Thyroid gland (tissue), 4 donors: ENCODE data around the gene EHD4. TPM values are rescaled to one million over a fixed set of nuclear protein-coding genes. Genes with fewer than 3 reads are reported as not detected.

ENCODE experiments used
- DNase-seq, 2 donors: peaks; one replicate each; pipeline ENCODE4 v3.0.0-alpha.2; 2019
- H3K27ac ChIP-seq, 3 donors: fragments of 200-600 bp; sonication (generic); 1 replicate in 2 of 3; 2 replicates in 1 of 3; pipeline ENCODE4 v1.5.1; 2016 to 2019; ENCODE audit warnings: mild to moderate bottlenecking in 1 of 3, moderate library complexity in 1 of 3
- H3K27me3 ChIP-seq: fragments of 200-600 bp; sonication (generic); one replicate; pipeline ENCODE4 v1.5.1; 2019
- H3K36me3 ChIP-seq, 2 donors: fragments of 200-600 bp; sonication (generic); one replicate each; pipeline ENCODE4 v1.5.1; 2016 to 2019
- H3K4me1 ChIP-seq, 2 donors: fragments of 200-600 bp; sonication (generic); one replicate each; pipeline ENCODE4 v1.5.1; 2017 to 2019
- H3K4me3 ChIP-seq, 3 donors: fragments of 200-600 bp; sonication (generic); replicated peaks in 1 of 3; 1 replicate in 2 of 3; 2 replicates in 1 of 3; pipeline ENCODE4 v1.5.1; 2016; ENCODE audit warnings: mild to moderate bottlenecking in 1 of 3
- H3K9me3 ChIP-seq: fragments of 200-600 bp; sonication (generic); one replicate; pipeline ENCODE4 v1.5.1; 2017
- POLR2A ChIP-seq, 2 donors: fragments of 450-650 bp; IDR thresholded peaks; one replicate each; pipeline ENCODE4 v1.6.1; 2017; ENCODE audit warnings: antibody characterized with exemption in 2 of 2, mild to moderate bottlenecking in 2 of 2, moderate library complexity in 1 of 2
- WGBS, 2 donors: methylation state at CpG; one replicate each; pipeline ENCODE4 v1.1.5; 2017; 5-methylcytosine and 5-hydroxymethylcytosine counted together
- intact Hi-C: fragments of 100-400 bp; cut with DNase I; formaldehyde crosslinking; loops from one replicate; pipeline ENCODE4 v1.15.1; 2023
- total RNA-seq, 4 donors: library from RNA; depleted of rRNA; stranded (reverse); fragments of >200 nt; gene quantifications; one replicate each; pipeline ENCODE4 v1.2.3, GENCODE V29; 2016
- TF ChIP-seq, protein P1 (sequence below), 6 experiments: fragments of 200-600 bp in 3 of 6; fragments of 450-650 bp in 3 of 6; sonication (generic) in 3 of 6; IDR thresholded peaks; one replicate each; pipeline ENCODE4 v1.5.1; 2016 to 2019; ENCODE audit warnings: antibody characterized with exemption in 6 of 6, mild to moderate bottlenecking in 2 of 6, inconsistent platforms in 1 of 6, moderate library complexity in 1 of 6

The EHD4 gene
- total RNA-seq, 4 donors from 2014 or later: 29.7 to 66.7 (median 37.9) TPM

- 12 to 40% methylated on average over 1 to 9 of the region's 10 CpGs for WGBS, 2 donors
- peaks cover 35 to 44% of the 10 kb centered on the region in 2 donors for H3K4me1 ChIP-seq
- H3K9me3 ChIP-seq: no peaks in the 10 kb centered on the region
- TF ChIP-seq, protein P1, sequence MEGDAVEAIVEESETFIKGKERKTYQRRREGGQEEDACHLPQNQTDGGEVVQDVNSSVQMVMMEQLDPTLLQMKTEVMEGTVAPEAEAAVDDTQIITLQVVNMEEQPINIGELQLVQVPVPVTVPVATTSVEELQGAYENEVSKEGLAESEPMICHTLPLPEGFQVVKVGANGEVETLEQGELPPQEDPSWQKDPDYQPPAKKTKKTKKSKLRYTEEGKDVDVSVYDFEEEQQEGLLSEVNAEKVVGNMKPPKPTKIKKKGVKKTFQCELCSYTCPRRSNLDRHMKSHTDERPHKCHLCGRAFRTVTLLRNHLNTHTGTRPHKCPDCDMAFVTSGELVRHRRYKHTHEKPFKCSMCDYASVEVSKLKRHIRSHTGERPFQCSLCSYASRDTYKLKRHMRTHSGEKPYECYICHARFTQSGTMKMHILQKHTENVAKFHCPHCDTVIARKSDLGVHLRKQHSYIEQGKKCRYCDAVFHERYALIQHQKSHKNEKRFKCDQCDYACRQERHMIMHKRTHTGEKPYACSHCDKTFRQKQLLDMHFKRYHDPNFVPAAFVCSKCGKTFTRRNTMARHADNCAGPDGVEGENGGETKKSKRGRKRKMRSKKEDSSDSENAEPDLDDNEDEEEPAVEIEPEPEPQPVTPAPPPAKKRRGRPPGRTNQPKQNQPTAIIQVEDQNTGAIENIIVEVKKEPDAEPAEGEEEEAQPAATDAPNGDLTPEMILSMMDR (IDR thresholded peaks at IDR 0.05): no peak
- no peak for TF ChIP-seq POLR2A (IDR thresholded peaks at IDR 0.05)
- peak; percentile 99 for DNase-seq
- intact Hi-C loops: no loop called here
- no peaks in the 10 kb centered on the region for H3K36me3 ChIP-seq
- H3K27me3 ChIP-seq: no peaks in the 10 kb centered on the region
- H3K4me3 ChIP-seq: no peak overlapping the region
- peak overlapping the region; percentile 25 to 56 (median 52) for H3K27ac ChIP-seq
Observed at GRCh38 chr15:41878355-41878699, 94.0 kb downstream of the EHD4 start.

DNA sequence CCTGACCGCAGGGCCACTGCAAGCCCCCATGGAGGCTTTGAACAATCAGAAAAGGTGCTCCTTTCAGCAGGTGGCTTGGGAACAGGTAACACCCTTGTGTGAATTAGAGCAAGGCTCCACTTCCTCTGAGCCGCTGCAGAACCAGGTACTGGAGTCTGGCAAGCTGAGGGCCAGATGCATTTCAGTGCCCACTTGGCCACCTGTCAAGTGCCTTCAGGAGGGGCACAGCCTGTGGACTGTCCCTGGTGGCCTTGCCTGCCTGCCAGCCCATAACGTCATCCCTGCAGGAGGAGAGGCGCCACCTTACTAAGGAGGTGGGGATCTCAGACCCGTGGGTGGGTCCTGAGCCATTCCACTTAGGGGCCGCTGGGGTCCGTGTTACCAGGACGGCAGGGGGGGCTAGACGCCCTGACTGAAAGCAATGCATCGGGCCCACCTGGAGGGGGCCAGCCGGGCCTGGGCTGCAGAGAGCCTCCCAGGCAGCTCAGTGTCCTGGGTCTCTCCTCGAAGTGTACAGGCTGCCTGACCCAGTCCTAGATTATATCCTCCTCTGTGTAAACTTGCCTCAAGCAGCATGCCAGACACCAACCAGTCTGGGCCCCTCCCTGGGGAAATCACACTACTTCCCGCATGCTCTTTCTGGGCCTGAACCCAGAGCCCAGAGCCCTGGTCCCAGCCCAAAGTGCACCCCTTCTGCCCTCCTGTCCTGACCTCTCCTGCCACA, 94.6 kb downstream of the EHD4 start:
- Histone ChIP-seq H3K27me3 (no peaks in the 10 kb centered on the region), H3K4me3 (no peak overlapping the region), H3K4me1 (peaks cover 33 to 40% of the 10 kb centered on the region in 2 donors), H3K9me3 (no peaks in the 10 kb centered on the region), H3K36me3 (no peaks in the 10 kb centered on the region), H3K27ac (peak overlapping the region; percentile 25 to 56 (median 43))
- intact Hi-C loops: no loop called here
- WGBS, 2 donors: 7 to 27% methylated on average over 3 to 7 of the region's 13 CpGs
- peak; percentile 89 to 98 for DNase-seq
- no peak for TF ChIP-seq POLR2A (IDR thresholded peaks at IDR 0.05)
- TF ChIP-seq, protein P1 (IDR thresholded peaks at IDR 0.05): peak in 1 of 6 experiments; percentile 14

DNA sequence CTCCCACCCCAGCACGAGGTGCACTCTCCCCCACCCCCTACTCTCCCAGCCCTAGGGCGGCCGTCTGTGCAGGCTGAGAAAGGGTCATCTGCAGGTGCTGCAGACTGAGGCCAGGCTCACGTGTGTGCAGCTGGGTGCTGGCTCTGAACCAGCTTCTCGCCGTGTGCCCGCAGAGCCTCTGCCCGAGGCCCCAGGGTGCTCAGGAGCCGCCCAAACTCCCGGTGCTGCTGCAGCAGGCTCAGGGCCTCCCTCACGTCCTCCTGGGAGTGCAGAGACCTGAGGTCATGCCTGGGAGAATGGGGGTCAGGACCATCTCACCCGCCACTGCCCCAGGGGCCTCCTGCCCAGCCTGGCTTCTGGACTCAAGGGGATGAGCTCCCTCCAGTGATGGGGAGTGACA, 95.7 kb downstream of the EHD4 start:
- intact Hi-C loops: no loop called here

GRCh38 chr15:41876007-41876406, 96.3 kb downstream of the EHD4 start:
- DNase-seq: no peak
- H3K9me3 ChIP-seq: no peaks in the 10 kb centered on the region
- intact Hi-C loops: no loop called here
- H3K4me3 ChIP-seq: no peak overlapping the region
- no peak overlapping the region for H3K27ac ChIP-seq
- TF ChIP-seq POLR2A (IDR thresholded peaks at IDR 0.05): no peak
- TF ChIP-seq, protein P1 (IDR thresholded peaks at IDR 0.05): no peak
- no peaks in the 10 kb centered on the region for H3K36me3 ChIP-seq
- H3K4me1 ChIP-seq: peaks cover 18 to 23% of the 10 kb centered on the region in 2 donors
- H3K27me3 ChIP-seq: no peaks in the 10 kb centered on the region
- 74 to 77% methylated on average over 12 to 13 of the region's 13 CpGs for WGBS, 2 donors

More for the DNA sequence above, 95.7 kb downstream of the EHD4 start:
- DNase-seq: no peak
- Histone ChIP-seq H3K27ac (no peak overlapping the region), H3K27me3 (no peaks in the 10 kb centered on the region), H3K4me1 (peaks cover 23 to 29% of the 10 kb centered on the region in 2 donors), H3K4me3 (no peak overlapping the region), H3K36me3 (no peaks in the 10 kb centered on the region), H3K9me3 (no peaks in the 10 kb centered on the region)
- 63% methylated on average over 5 of the region's 12 CpGs; no CpG with 5 or more reads in 1 of the 2 donors for WGBS, 2 donors
- no peak for TF ChIP-seq POLR2A (IDR thresholded peaks at IDR 0.05)
- TF ChIP-seq, protein P1 (IDR thresholded peaks at IDR 0.05): no peak

- DNase-seq: no peak
- H3K36me3 ChIP-seq: no peaks in the 10 kb centered on the region
- H3K27me3 ChIP-seq: no peaks in the 10 kb centered on the region
- intact Hi-C loops: no loop called here
- H3K4me1 ChIP-seq: peaks cover 18 to 23% of the 10 kb centered on the region in 2 donors
- WGBS, 2 donors: 96% methylated on average over 6 to 12 of the region's 12 CpGs
- no peak overlapping the region for H3K27ac ChIP-seq
- H3K9me3 ChIP-seq: no peaks in the 10 kb centered on the region
- H3K4me3 ChIP-seq: no peak overlapping the region
- TF ChIP-seq, protein P1 (IDR thresholded peaks at IDR 0.05): no peak
- no peak for TF ChIP-seq POLR2A (IDR thresholded peaks at IDR 0.05)
Observed at GRCh38 chr15:41874736-41875135, 97.6 kb downstream of the EHD4 start.
